ENCODE results near the gene DIMT1. TPM values are rescaled to one million over a fixed set of nuclear protein-coding genes. Genes with fewer than 3 reads are reported as not detected.
A peak's percentile ranks its signal among the peaks of the same experiment; 100 is the strongest.

The DIMT1 gene
- total and polyA plus RNA-seq, 2 of the 4 experiments (the other 2 are of a cell fraction), result 27.5 to 46.4 TPM

DNA sequence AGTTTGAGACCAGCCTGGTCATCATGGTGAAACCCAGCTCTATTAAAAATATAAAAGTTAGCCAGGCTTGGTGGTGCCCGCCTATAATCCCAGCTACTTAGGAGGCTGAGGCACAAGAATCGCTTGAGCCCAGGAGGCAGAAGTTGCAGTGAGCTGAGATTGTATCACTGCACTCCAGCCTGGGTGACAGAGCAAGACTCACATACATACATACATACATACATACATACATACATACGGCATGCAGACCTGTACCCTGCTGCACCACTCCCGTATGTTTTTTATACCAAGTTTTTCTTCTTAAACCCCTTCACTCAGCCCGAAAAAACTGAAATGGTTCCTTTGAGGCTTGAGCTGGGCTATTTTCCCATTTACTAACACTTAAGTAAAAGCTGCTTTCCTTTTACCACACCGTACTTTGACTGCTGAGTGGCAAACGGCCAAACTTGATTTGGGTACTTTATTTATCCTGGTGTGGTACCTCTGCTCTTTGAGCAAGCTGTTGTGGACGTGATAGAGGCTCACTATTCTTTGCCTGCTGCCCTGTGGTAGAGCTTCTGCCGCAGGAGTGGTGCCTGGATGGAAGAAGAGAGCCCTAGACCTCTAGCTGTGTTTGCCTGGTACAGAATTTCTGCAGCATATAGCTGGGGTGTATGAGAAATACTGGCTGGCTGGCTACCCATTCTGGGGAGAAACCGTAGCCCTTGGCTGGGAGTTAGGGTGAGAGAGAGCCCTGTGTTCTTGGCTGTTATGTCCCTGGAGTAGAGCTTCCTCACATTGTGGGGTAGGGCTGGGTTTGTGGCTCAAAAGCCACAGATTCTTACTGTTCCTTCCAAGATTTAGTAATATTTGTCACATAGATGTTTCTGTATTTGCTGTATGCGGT is 28.3 kb upstream of the DIMT1 start (continued):
- TF ChIP-seq MAFK (IDR thresholded peaks at IDR 0.05; ENCODE audit: low read depth, low read length), result no peak

GRCh38 chr5:62424763-62425162 is 21.1 kb upstream of the DIMT1 start:
- TF ChIP-seq CEBPB (IDR thresholded peaks at IDR 0.05; ENCODE audit: low read depth, low read length), result peak; percentile 27; the same call in 1 of the 2 replicates
- no peak for TF ChIP-seq RFX5 (IDR thresholded peaks at IDR 0.05; ENCODE audit: low read depth, low read length)
- Histone ChIP-seq H4K5ac (ENCODE audit: low read depth, low read length) (no peak overlapping the region), H3K9me3 (ENCODE audit: control insufficient read depth, insufficient read depth, low read length) (no peaks in the 10 kb centered on the region), H3K4ac (ENCODE audit: low read depth, low read length) (no peak overlapping the region), H4K91ac (ENCODE audit: insufficient read depth, low read depth, low read length) (no peak overlapping the region), H2BK15ac (ENCODE audit: low read depth, low read length) (no peak overlapping the region), H3K14ac (replicated peaks; ENCODE audit: low read depth, low read length) (no peak overlapping the region), H3K36me3 (ENCODE audit: control insufficient read depth, insufficient read depth, low read length) (no peaks in the 10 kb centered on the region), H4K8ac (ENCODE audit: low read depth in 2 of 2, low read length in 2 of 2) (no peak overlapping the region), H3K4me1 (ENCODE audit: control insufficient read depth, insufficient read depth, low read length) (no peaks in the 10 kb centered on the region), H2BK20ac (ENCODE audit: low read depth, low read length) (no peak overlapping the region), H3K4me3 (ENCODE audit: insufficient read depth, low read depth, low read length) (no peak overlapping the region), H3K9me1 (ENCODE audit: insufficient read depth, low read length) (peaks cover 3% of the 10 kb centered on the region; the same call in 1 of the 2 replicates), H3K27me3 (ENCODE audit: control insufficient read depth, insufficient read depth, low read length) (no peaks in the 10 kb centered on the region), H2BK5ac (ENCODE audit: low read depth, low read length, poor library complexity, severe bottlenecking) (no peak overlapping the region), H3K4me2 (ENCODE audit: low read depth, low read length) (no peak overlapping the region), H4K20me1 (ENCODE audit: insufficient read depth, low read length) (peaks cover 2% of the 10 kb centered on the region; the same call in 1 of the 2 replicates), H3K23ac (ENCODE audit: low read depth, low read length) (no peak overlapping the region), H3K9ac (ENCODE audit: low read depth, low read length) (no peak overlapping the region), H2AFZ (replicated peaks; ENCODE audit: low read length, poor library complexity) (no peak overlapping the region), H3K18ac (ENCODE audit: low read depth, low read length) (no peak overlapping the region), H3K27ac (ENCODE audit: insufficient read depth, low read length) (no peak overlapping the region), H2AK5ac (ENCODE audit: low read depth, low read length) (no peak overlapping the region), H3K56ac (ENCODE audit: extremely low read depth, insufficient read depth, low read length) (no peak overlapping the region), H3K79me1 (ENCODE audit: low read depth in 1 of 2, low read length in 2 of 2) (peaks cover 15 to 24% of the 10 kb centered on the region in 2 experiments; a peak in 3 of 4 replicates), H2AK9ac (replicated peaks; ENCODE audit: low read depth, low read length, poor library complexity) (no peak overlapping the region), H2BK120ac (ENCODE audit: low read depth, low read length) (no peak overlapping the region)
- no peak for ATAC-seq (ENCODE audit: low read depth)
- dilution Hi-C loops (cut with HindIII; ENCODE audit: low sequenced_read_pairs, unreplicated experiment) (no loop called here), in situ Hi-C loops (cut with MboI; ENCODE audit: low sequenced_read_pairs) (no loop called here), intact Hi-C loops (cut with micrococcal nuclease) (no loop called here)
- ChIA-PET CTCF (no interaction called here), POLR2A (ENCODE audit: unreplicated experiment) (no interaction called here)
- WGBS, 2 experiments (ENCODE audit: extremely low coverage in 2 of 2, insufficient read length in 1 of 2), result no CpG with 5 or more reads among the region's 1 CpG
- BruUV-seq (replicated peaks), result no TSS peak
- no peak for DNase-seq

Data from IMR-90 (cell line).